GM12874 (cell line): ENCODE data around the gene SPDYC.

ENCODE experiments used
- CTCF ChIP-seq: IDR thresholded peaks from 2 replicates; pipeline ENCODE4 v1.5.1; 2011; ENCODE audit warnings: low read depth, mild to moderate bottlenecking, control low read depth, low read length, moderate library complexity; ENCODE audit not compliant: insufficient read depth

SPDYC gene

GRCh38 chr11:65170058-65170534, at the start of gene SPDYC:
Gene SPDYC (plus strand): TSS chr11:65170233. CDS start chr11:65171358, 1,125 bp downstream.
- TF ChIP-seq CTCF, result no peak

- no peak for TF ChIP-seq CTCF
Measured at GRCh38 chr11:65120831-65121230, 49.2 kb upstream of the SPDYC start.

- no peak for TF ChIP-seq CTCF
Measured at GRCh38 chr11:65121447-65121864, 48.6 kb upstream of the SPDYC start.

- TF ChIP-seq CTCF, result no peak
Measured at GRCh38 chr11:65121865-65122696, 48.0 kb upstream of the SPDYC start, which contains the start of the genes FAU and MRPL49. Gene FAU (minus strand): TSS chr11:65122134. CDS start chr11:65121813, 321 bp downstream. Gene MRPL49 (plus strand): TSS chr11:65122321. CDS start chr11:65122347, 26 bp downstream.

GRCh38 chr11:65124480-65125196, 45.4 kb upstream of the SPDYC start:
- no peak for TF ChIP-seq CTCF

GRCh38 chr11:65125197-65126056, 44.6 kb upstream of the SPDYC start:
- no peak for TF ChIP-seq CTCF
